WTC11 (cell line): Measurements from ENCODE around the gene SNRPB2. TPM values are rescaled to one million over a fixed set of nuclear protein-coding genes. Genes with fewer than 3 reads are reported as not detected.
A peak's percentile ranks its signal among the peaks of the same experiment; 100 is the strongest.

ENCODE experiments used
- ATAC-seq: fragments of 200-7000 bp; cut with Tn5 transposase; 2 replicates; pipeline ENCODE4 v1.10.0; 2021; ENCODE audit warnings: mild to moderate bottlenecking, moderate library complexity
- CTCF ChIA-PET: fragments of 300-600 bp; sonication (Branson Sonifier 250); formaldehyde crosslinking; loops from one replicate; lab custom pipeline; 2021; ENCODE audit warnings: antibody characterized with exemption; lab: Charles Lee
- POLR2A ChIA-PET: fragments of 350-600 bp; sonication (Branson Sonifier 250); formaldehyde crosslinking; loops from one replicate; lab custom pipeline; 2021; ENCODE audit warnings: antibody characterized with exemption; lab: Charles Lee
- DNase-seq: peaks from one replicate; pipeline ENCODE4 v3.0.0; 2021; ENCODE audit warnings: low spot score
- H3K27ac Mint-ChIP-seq: 2 replicates; pipeline ENCODE4 v1.8.0; 2021; ENCODE audit warnings: mixed read lengths
- H3K27me3 Mint-ChIP-seq: 2 replicates; pipeline ENCODE4 v1.8.0; 2021; ENCODE audit warnings: low read depth, mild to moderate bottlenecking, moderate library complexity, mixed read lengths
- H3K36me3 Mint-ChIP-seq: 2 replicates; pipeline ENCODE4 v1.8.0; 2021; ENCODE audit warnings: mixed read lengths
- H3K4me1 Mint-ChIP-seq: 2 replicates; pipeline ENCODE4 v1.8.0; 2022; ENCODE audit warnings: mixed read lengths
- H3K4me3 Mint-ChIP-seq: 2 replicates; pipeline ENCODE4 v1.8.0; 2021; ENCODE audit warnings: mild to moderate bottlenecking, moderate library complexity, mixed read lengths
- H3K9me3 Mint-ChIP-seq: 2 replicates; pipeline ENCODE4 v1.8.0; 2021; ENCODE audit warnings: mixed read lengths
- E2F1 ChIP-seq: sonication (generic); formaldehyde crosslinking; IDR thresholded peaks from 2 replicates; pipeline ENCODE4 v1.8.0; 2022; ENCODE audit warnings: mild to moderate bottlenecking, missing genetic modification reagents
- ELF4 ChIP-seq: sonication (generic); formaldehyde crosslinking; IDR thresholded peaks from 2 replicates; pipeline ENCODE4 v1.8.1; 2022; ENCODE audit warnings: low read depth, mild to moderate bottlenecking, moderate library complexity, missing genetic modification reagents
- IRF2 ChIP-seq: sonication (generic); formaldehyde crosslinking; IDR thresholded peaks from 2 replicates; pipeline ENCODE4 v1.8.0; 2022; ENCODE audit warnings: low read depth, missing genetic modification reagents, borderline replicate concordance
- NFE2L1 ChIP-seq: sonication (generic); formaldehyde crosslinking; IDR thresholded peaks from 2 replicates; pipeline ENCODE4 v1.8.1; 2023; ENCODE audit warnings: missing genetic modification reagents
- total RNA-seq: library from RNA; stranded (reverse); gene quantifications from 3 replicates; pipeline ENCODE4 v1.2.3, GENCODE V29; 2021
- TF ChIP-seq, protein P1 (sequence below): sonication (generic); formaldehyde crosslinking; IDR thresholded peaks from 2 replicates; pipeline ENCODE4 v1.8.1; 2022; ENCODE audit warnings: missing genetic modification reagents, borderline replicate concordance

Gene SNRPB2
- total RNA-seq, 1 experiment from 2014 or later = 88.3 TPM

DNA sequence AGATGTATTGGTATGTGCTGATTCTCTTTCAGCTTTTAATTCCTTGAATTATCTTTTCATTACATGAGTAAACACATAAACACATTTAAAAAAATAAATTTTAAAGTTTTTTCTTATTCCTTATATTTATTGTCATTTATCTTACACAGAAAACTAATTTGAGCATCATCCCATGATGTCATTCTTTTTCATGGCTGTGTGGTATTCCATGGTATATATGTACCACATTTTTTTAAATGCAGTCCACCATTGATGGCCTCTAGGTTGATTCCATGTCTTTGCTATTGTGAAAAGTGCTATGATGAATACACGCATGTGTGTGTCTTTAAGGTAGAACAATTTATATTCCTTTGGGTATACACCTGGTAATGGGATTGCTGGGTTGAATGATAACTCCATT lies 51.7 kb downstream of the SNRPB2 start:
- Mint-ChIP-seq H3K4me1 (peaks cover 16% of the 10 kb centered on the region), H3K9me3 (peaks cover 42% of the 10 kb centered on the region), H3K27ac (no peak overlapping the region), H3K27me3 (no peaks in the 10 kb centered on the region; the same call in 1 of the 2 replicates), H3K4me3 (no peak overlapping the region), H3K36me3 (peaks cover 4% of the 10 kb centered on the region; the same call in 1 of the 2 replicates)
- DNase-seq = no peak
- TF ChIP-seq, protein P1, sequence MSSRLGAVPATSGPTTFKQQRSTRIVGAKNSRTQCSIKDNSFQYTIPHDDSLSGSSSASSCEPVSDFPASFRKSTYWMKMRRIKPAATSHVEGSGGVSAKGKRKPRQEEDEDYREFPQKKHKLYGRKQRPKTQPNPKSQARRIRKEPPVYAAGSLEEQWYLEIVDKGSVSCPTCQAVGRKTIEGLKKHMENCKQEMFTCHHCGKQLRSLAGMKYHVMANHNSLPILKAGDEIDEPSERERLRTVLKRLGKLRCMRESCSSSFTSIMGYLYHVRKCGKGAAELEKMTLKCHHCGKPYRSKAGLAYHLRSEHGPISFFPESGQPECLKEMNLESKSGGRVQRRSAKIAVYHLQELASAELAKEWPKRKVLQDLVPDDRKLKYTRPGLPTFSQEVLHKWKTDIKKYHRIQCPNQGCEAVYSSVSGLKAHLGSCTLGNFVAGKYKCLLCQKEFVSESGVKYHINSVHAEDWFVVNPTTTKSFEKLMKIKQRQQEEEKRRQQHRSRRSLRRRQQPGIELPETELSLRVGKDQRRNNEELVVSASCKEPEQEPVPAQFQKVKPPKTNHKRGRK (CRISPR knock-in tag) = no peak
- TF ChIP-seq E2F1 = no peak
- ATAC-seq = no peak
- CTCF ChIA-PET = no interaction called here
- POLR2A ChIA-PET = no interaction called here

DNA sequence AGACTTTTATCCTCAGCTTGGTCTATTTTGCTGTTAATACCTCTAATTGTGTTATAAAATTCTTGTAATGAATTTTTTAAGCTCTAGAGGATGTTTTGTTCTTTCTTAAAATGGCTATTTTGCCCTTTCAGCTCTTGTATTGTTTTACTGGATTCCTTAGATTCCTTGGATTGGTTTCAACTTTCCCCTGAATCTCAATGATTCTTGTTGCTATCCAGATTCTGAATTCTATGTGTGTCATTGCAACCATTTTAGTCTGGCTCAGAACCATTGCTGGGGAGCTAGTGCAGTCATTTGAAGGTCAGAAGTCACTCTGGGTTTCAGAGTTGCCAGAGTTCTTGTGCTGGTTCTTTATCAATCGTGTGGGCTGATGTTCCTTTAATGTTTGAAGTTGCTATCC lies 55.4 kb downstream of the SNRPB2 start:
- Mint-ChIP-seq H3K36me3 (peaks cover 7% of the 10 kb centered on the region; the same call in 1 of the 2 replicates), H3K9me3 (peaks cover 50% of the 10 kb centered on the region), H3K4me3 (peak overlapping the region; percentile 14; the same call in 1 of the 2 replicates), H3K27ac (peak overlapping the region; percentile 28; the same call in 1 of the 2 replicates), H3K4me1 (peaks cover 16% of the 10 kb centered on the region), H3K27me3 (no peaks in the 10 kb centered on the region; the same call in 1 of the 2 replicates)
- no peak for TF ChIP-seq ELF4 (CRISPR knock-in tag)
- no peak for TF ChIP-seq NFE2L1
- no peak for TF ChIP-seq IRF2 (CRISPR knock-in tag)
- ATAC-seq (no peak), DNase-seq (no peak)
- ChIA-PET POLR2A (no interaction called here), CTCF (interaction anchor here (0.8 to 1.4 kb wide), 3 partner anchors 17 to 36 kb away, joined by 3 to 4 read pairs (median 4); no protein-coding TSS in a partner anchor)

Other genes with a start within 250 kb of the SNRPB2 start
- 7.5 to 7.9 TPM (median 7.6 TPM) in 3 replicates for gene KIF16B, start 156.6 kb upstream of the SNRPB2 start, total RNA-seq
- gene OTOR, start 18.3 kb downstream of the SNRPB2 start, total RNA-seq = not detected in 3 replicates